Measurements from ENCODE around the gene APH1B. TPM values are rescaled to one million over a fixed set of nuclear protein-coding genes. Genes with fewer than 3 reads are reported as not detected.

Gene APH1B
- total and polyA plus RNA-seq, 9 of the 15 experiments (the other 6 are each of a cell fraction or from before 2014, with no cell fraction given) = 5.1 to 9.7 (median 7.0) TPM

DNA sequence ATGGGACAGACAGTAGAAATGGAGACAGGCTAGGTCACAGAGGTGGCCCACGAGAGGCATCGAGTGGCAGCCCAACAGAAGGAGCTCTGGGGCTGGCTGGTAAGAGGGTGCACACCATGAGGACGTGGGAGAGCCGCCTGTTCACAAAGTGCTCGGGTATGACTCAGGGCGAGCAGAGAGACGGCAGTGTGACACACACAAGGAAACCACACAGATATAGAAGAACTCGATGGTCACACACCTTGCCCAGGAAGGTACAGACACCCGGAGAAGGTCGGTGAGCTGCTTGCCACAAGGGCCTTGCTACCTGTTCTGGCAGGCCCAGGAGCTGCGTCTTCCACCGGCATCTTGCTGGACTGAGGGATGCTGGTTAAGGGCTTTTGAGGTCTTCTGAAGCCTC lies 54.1 kb downstream of the APH1B start:
- H2AFZ ChIP-seq (ENCODE audit: low read depth, low read length) = peak overlapping the region; percentile 86
- ChIA-PET CTCF (ENCODE audit: low intra/inter-chr PET ratio) (no interaction called here), POLR2A (interaction anchor here (1.0 to 1.3 kb wide), 2 partner anchors 10 to 13 kb away, joined by 3 to 6 read pairs; no protein-coding TSS in a partner anchor)
- H3K36me3 ChIP-seq (ENCODE audit: control insufficient read depth, insufficient read depth, low read length) = no peaks in the 10 kb centered on the region
- intact Hi-C loops (cut with micrococcal nuclease) (no loop called here), in situ Hi-C loops (cut with MboI) (no loop called here)
- H3K9ac ChIP-seq (ENCODE audit: insufficient read depth in 1 of 2, low read depth in 2 of 2, low read length in 2 of 2) = peak overlapping the region in 1 of 2 experiments; percentile 23; a peak in 2 of 4 replicates
- H3K4me2 ChIP-seq (ENCODE audit: insufficient read depth, low read length) = peak overlapping the region; percentile 39
- peak in 2 of 4 experiments; percentile 24 to 35 for DNase-seq (ENCODE audit: extremely low read depth in 1 of 4, low spot score in 3 of 4)
- no peaks in the 10 kb centered on the region for H4K20me1 ChIP-seq (replicated peaks; ENCODE audit: control insufficient read depth, insufficient read depth, low read length)
- BruUV-seq (replicated peaks) = no TSS peak
- FAIRE-seq = peak; percentile 67
- H3K4me3 ChIP-seq = no peak overlapping the region
- peaks cover 8 to 12% of the 10 kb centered on the region in 2 experiments; a peak in 4 of 5 replicates for H3K4me1 ChIP-seq (replicated peaks in 1 of 2; ENCODE audit: control insufficient read depth in 2 of 2, insufficient read depth in 2 of 2, low read length in 2 of 2)
- H3K9me3 ChIP-seq (replicated peaks; ENCODE audit: control insufficient read depth, insufficient read depth, low read depth, low read length) = no peaks in the 10 kb centered on the region
- WGBS (ENCODE audit: insufficient coverage, low coverage, missing lambda C conversion rate) = 28% methylated on average over 12 of the region's 12 CpGs
- no peaks in the 10 kb centered on the region for H3K79me2 ChIP-seq (ENCODE audit: control insufficient read depth, insufficient read depth, low read length)
- peak; percentile 56 for ATAC-seq
- no peak overlapping the region for H3K27ac ChIP-seq (ENCODE audit: extremely low read depth, low read depth, low read length)
- no peaks in the 10 kb centered on the region for H3K9me1 ChIP-seq (ENCODE audit: control insufficient read depth, insufficient read depth, low read length)
- H3K27me3 ChIP-seq (ENCODE audit: control insufficient read depth in 2 of 2, insufficient read depth in 2 of 2, low read length in 2 of 2) = no peaks in the 10 kb centered on the region
- no peak for TF ChIP-seq ZNF124 (CRISPR knock-in tag; IDR thresholded peaks at IDR 0.05)
- TF ChIP-seq MAZ (CRISPR knock-in tag; conservative IDR thresholded peaks at IDR 0.05 in 1 of 2, IDR thresholded peaks at IDR 0.05 in 1 of 2) = no peak
- TF ChIP-seq ZNF785 (CRISPR knock-in tag; IDR thresholded peaks at IDR 0.05) = no peak
- TF ChIP-seq, protein P1, sequence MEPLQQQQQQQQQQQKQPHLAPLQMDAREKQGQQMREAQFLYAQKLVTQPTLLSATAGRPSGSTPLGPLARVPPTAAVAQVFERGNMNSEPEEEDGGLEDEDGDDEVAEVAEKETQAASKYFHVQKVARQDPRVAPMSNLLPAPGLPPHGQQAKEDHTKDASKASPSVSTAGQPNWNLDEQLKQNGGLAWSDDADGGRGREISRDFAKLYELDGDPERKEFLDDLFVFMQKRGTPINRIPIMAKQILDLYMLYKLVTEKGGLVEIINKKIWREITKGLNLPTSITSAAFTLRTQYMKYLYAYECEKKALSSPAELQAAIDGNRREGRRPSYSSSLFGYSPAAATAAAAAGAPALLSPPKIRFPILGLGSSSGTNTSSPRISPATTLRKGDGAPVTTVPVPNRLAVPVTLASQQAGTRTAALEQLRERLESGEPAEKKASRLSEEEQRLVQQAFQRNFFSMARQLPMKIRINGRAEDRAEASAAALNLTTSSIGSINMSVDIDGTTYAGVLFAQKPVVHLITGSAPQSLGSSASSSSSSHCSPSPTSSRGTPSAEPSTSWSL (CRISPR knock-in tag; IDR thresholded peaks at IDR 0.05; ENCODE audit: borderline replicate concordance) = no peak
- TF ChIP-seq SMARCE1 (IDR thresholded peaks at IDR 0.05) = peak; percentile 29; the same call in 1 of the 2 replicates
- no peak for TF ChIP-seq FIP1L1 (IDR thresholded peaks at IDR 0.05; ENCODE audit: low read depth, low read length, poor library complexity, severe bottlenecking)
- no peak for TF ChIP-seq ZNF408 (CRISPR knock-in tag; IDR thresholded peaks at IDR 0.05; ENCODE audit: low read depth)
- TF ChIP-seq DNMT1 (IDR thresholded peaks at IDR 0.05) = no peak
- peak; percentile 86 for TF ChIP-seq FOSL1 (tag; conservative IDR thresholded peaks at IDR 0.05)
- TF ChIP-seq NCOA4 (IDR thresholded peaks at IDR 0.05; ENCODE audit: partially characterized antibody) = no peak
- TF ChIP-seq, protein P2, sequence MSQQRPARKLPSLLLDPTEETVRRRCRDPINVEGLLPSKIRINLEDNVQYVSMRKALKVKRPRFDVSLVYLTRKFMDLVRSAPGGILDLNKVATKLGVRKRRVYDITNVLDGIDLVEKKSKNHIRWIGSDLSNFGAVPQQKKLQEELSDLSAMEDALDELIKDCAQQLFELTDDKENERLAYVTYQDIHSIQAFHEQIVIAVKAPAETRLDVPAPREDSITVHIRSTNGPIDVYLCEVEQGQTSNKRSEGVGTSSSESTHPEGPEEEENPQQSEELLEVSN (IDR thresholded peaks at IDR 0.05; ENCODE audit: borderline replicate concordance in 1 of 2, extremely low read depth in 1 of 2, insufficient read depth in 1 of 2, insufficient read length in 1 of 2, low read depth in 1 of 2, low read length in 1 of 2, poor library complexity in 1 of 2, severe bottlenecking in 1 of 2) = peak in 1 of 2 experiments; percentile 33
- TF ChIP-seq ARID1B (IDR thresholded peaks at IDR 0.05) = 0 out of 2 replicates have a peak, but pooled peaks have one; percentile 27
- no peak for TF ChIP-seq XRCC4 (IDR thresholded peaks at IDR 0.05; ENCODE audit: extremely low read depth, insufficient read depth, insufficient read length)
- no peak for TF ChIP-seq ZNF239 (CRISPR knock-in tag; IDR thresholded peaks at IDR 0.05)
- TF ChIP-seq, protein P3, sequence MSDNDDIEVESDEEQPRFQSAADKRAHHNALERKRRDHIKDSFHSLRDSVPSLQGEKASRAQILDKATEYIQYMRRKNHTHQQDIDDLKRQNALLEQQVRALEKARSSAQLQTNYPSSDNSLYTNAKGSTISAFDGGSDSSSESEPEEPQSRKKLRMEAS (CRISPR knock-in tag; IDR thresholded peaks at IDR 0.05) = peak; percentile 57
- peak; percentile 54; the same call in 1 of the 2 replicates for TF ChIP-seq L3MBTL2 (IDR thresholded peaks at IDR 0.05)
- TF ChIP-seq U2AF2 (optimal IDR thresholded peaks at IDR 0.05; ENCODE audit: low read depth, low read length) = no peak
- TF ChIP-seq BCL6 (CRISPR knock-in tag; IDR thresholded peaks at IDR 0.05) = no peak
- TF ChIP-seq, protein P4, sequence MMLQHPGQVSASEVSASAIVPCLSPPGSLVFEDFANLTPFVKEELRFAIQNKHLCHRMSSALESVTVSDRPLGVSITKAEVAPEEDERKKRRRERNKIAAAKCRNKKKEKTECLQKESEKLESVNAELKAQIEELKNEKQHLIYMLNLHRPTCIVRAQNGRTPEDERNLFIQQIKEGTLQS (IDR thresholded peaks at IDR 0.05) = peak; percentile 37; the same call in 1 of the 2 replicates
- TF ChIP-seq, protein P4 (CRISPR knock-in tag; conservative IDR thresholded peaks at IDR 0.05) = no peak
